T-helper 1 cell (primary cell): ENCODE data around the gene FAM83C.
A peak's percentile ranks its signal among the peaks of the same experiment; 100 is the strongest.

Source experiments
- DNase-seq, 5 donors: peaks; one replicate each; pipeline ENCODE4 v3.0.0-alpha.2; 2012 to 2020

FAM83C gene

GRCh38 chr20:35298264-35298663 lies 6.0 kb upstream of the FAM83C start:
- DNase-seq = no peak

DNA sequence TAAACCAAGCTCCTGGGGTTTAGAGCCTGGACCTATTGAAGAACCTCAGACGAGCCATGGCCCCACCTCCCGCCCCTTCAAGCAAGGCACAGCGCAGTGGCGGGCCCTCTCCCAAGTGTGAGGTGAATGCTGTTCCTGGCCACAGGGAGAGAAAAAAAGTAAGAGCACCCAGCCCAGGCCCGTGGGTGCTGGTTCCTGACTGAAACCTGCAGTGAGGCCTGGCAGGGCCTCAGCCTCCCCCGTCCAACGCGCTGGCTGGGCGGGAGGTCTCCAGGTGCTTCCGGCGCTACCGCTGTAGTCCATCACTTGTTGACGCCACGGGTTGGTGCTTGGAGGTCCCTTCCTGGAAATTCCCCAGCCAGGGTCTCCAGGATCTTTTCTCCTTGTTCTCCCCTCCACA lies 5.5 kb upstream of the FAM83C start:
- DNase-seq = no peak

DNA sequence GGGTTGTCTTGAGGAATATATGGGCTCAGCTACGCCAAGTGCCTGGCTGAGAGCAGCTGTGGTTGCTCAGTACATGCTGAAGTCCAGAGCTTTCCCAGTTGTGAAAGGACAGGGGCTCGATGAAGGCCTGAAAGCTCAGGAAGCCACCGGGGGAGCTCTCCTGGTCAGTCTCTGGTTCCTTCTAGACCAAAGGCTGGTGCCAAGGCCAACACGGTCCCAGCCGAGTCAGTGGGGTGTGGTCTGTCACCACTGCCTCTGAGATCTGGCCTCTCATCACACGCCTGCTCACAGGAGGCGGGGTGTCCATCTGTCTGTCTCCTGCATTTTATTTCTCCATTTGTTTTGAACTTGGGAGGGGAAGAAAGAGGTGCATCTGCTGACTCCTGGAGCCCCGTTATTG lies 4.9 kb upstream of the FAM83C start:
- no peak for DNase-seq

DNA sequence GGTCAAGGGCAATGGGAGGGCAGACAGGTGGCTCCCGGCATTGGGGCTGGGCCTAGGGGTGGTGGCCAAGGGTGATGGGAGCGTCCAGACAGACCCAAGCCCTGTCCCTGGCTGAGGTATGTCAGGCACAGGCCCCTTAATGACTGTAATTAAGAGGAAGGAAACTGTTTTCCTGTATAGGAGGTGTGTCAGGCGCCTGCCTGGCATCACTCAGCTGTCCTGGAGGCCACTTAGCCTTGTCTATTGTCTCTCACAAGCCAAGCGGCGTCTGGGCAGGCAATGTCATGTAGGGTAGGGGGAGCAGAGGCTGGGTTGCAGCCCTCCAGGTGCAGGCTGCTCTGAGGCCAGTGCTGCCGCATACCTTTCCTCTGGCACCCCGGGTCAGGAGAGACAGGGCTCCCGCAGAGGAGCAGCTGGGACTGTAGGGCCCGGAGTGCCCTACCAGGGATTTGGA lies 3.9 kb upstream of the FAM83C start:
- DNase-seq = no peak

DNA sequence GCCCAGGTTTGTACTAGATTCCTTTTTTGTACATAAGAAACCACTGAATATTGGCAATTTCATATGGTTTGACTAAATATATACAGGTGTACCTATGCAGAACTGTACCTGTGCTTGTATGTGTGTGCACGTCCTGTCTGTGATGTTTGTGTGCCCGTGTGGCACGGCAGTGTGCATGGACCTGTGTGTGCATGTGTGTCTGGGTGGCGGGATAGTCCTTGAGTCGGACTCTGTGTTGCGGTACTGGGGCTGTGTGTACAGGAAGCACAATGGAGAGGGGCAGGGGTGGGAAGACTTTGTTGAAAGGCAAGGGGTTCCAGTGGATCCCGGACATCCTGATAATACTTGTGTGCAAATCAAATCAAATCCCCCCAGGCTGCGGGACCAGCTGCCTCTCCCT lies 3.4 kb upstream of the FAM83C start:
- DNase-seq = no peak

- no peak for DNase-seq
Observed at GRCh38 chr20:35295058-35295457, 2.8 kb upstream of the FAM83C start.

- DNase-seq = no peak
Observed at GRCh38 chr20:35294293-35294685, 2.1 kb upstream of the FAM83C start.

GRCh38 chr20:35293303-35294292 lies 1.4 kb upstream of the FAM83C start:
- DNase-seq = no peak

- DNase-seq = no peak
Observed at GRCh38 chr20:35292504-35293285, 470 bp upstream of the FAM83C start.

GRCh38 chr20:35290887-35291417 lies 1.3 kb downstream of the FAM83C start:
- no peak for DNase-seq

DNA sequence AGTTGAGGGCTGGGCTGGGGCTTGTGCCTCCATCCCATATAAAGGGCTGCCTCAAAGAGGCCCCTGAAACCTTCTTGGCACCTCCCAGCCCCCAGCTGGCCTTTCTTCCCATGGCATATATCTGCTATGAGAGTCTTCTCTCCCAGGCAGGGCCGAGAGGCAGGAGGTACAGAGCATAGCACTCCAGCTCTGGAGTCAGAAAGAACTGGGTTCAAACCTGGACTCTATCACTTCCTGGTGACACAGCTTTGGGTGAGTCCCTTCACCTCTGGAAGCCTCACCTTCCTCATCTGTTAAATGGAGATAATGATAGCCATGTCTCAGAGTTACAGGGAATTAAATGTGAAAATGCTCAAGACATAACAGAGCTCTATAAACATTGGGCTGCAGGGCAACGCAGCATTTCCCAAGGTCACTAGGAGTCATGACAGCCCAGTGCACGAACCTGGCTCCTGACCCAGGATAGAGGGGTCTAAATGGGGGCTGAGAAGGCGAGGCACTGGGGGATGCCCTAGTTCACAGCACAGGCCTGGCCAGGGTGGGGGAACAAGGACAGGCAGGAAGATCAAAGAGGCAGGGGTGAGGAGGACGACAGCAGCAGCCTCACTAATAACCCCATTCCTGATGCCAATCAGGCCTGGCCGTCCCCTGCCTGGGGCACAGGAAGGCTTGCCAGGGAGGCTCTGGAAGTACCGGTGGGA lies 1.9 kb downstream of the FAM83C start:
- DNase-seq = no peak

DNA sequence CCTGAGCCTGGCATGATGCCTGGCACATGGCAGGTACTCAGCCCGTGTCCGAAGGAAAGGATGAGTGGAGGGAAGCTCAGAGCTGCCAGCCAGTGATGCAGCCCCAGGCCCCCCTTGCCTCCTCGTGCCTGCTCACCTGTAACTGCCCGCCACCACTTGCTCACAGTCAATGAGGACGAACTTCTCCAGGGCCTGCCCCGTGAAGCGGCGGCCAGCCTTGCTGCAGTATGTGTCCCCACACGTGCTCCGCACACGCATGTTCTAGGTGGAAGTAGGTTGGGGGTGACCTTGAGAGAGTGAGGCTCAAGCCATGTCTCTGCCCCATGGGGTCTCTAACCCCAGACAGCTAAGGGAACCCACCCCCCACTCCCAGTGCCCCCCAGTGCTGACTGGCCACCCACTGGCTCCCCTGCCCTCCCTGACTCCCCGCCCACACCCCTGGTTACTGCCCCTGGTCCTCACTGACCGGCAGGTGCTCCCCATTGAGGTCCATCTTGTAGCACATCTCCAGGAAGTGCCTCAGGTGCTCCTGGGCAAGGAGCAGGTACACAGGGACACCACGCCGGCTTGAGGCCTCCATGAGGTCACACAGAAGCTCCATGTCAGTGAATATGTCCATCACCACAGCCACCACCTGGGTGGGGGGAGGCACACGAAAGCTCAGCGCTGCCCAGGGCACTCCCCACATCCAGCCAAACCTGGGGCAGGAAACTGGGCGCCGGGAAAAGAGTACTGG lies 3.7 kb downstream of the FAM83C start:
- no peak for DNase-seq

DNA sequence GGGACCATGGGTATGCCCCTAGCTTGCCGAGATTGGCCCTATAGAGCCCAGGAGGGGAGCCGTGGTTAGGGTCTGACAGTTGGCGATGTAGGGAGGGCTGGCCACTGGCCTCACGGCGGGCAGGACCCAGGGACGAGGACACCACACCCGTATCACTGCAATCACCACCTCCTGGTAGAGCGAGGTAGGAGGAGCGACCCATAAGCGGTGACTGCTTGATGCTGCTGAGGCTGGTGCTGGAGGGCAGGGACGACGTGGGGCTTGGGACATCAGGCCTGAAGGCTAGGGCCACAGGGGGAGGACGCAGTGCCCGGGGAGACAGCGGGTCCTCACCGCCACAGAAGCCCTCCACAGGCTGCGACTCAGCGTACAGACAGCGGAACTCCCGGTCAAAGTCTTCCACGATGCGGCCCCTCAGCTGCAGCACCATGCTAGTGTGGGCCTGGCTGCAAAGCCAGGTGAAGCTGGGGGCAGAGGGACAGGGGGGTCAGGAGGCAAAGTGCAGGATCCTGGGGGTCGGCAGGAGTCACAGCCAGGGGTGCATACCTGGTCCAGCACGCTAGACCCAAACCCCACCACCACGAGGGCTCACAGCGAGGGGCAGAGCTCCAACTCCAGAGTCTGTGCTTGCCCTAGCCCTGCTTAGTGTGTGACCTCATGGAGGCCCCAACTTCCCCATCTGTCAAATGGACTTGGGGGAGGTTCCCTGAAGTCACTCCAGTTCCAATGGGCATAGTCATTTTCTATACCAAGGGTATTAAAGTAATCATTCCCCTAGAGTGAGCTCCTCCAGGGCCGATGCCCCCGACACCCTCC lies 4.5 kb downstream of the FAM83C start:
- no peak for DNase-seq

DNA sequence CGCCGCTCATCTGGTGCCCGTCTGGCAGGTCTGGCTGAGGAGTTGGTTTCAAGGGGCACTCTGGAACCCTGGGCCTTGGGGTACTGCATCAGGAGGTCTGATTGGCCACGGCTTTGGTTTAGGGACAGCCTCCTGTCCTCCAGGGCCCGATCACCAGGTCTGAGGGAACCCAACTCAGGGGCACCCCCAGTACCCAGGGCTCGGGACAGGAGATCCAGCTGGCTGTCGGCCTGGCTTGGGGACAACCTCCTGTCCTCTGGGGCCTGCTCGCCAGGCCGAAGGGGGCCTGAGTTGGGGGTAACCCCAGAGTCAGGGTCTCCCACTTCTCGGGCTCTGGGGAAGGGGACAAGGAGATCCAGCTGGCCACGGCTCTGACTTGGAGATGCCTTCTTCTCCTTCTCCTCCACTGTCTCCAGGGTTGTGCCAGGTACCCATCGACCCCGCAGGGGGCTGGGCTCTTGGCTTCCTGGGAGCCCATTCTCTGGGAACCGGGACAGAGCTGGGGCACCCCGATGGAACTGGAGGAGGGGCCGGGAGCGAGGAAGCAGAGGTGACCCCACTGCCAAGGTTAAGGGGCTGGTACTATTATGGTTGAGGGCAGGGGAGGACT lies 5.2 kb downstream of the FAM83C start:
- no peak for DNase-seq

GRCh38 chr20:35286077-35286898 lies 5.9 kb downstream of the FAM83C start:
- no peak for DNase-seq

GRCh38 chr20:35285806-35286076 lies 6.5 kb downstream of the FAM83C start:
- no peak for DNase-seq

GRCh38 chr20:35284992-35285805 lies 7.0 kb downstream of the FAM83C start:
- no peak for DNase-seq

- DNase-seq = peak; percentile 34 to 84 (median 47)
Observed at GRCh38 chr20:35284267-35284991, 7.8 kb downstream of the FAM83C start, which contains the start of gene EIF6. TSS of gene EIF6 (minus strand) at chr20:35284772. CDS start at chr20:35284487, 285 bp downstream.
